Fibroblast of lung (primary cell): ENCODE results near the gene BIRC7. TPM values are rescaled to one million over a fixed set of nuclear protein-coding genes. Genes with fewer than 3 reads are reported as not detected.
A peak's percentile ranks its signal among the peaks of the same experiment; 100 is the strongest.

Source experiments
- DNase-seq, 2 donors: peaks; one replicate each; pipeline versions ENCODE4 v3.0.0 to v3.0.0-alpha.2; 2010; ENCODE audit warnings: low read depth in 2 of 2
- H2AFZ ChIP-seq: 2 replicates; pipeline ENCODE4 v1.5.1; 2012; ENCODE audit warnings: low read length, control low read depth, inconsistent platforms
- H3K27ac ChIP-seq: 2 replicates; pipeline ENCODE4 v1.5.1; 2011; ENCODE audit warnings: low read length, control low read depth; ENCODE audit not compliant: insufficient read depth
- H3K27me3 ChIP-seq: 2 replicates; pipeline ENCODE4 v1.5.1; 2011; ENCODE audit warnings: mild to moderate bottlenecking, low read length; ENCODE audit not compliant: control insufficient read depth, insufficient read depth
- H3K36me3 ChIP-seq: 2 replicates; pipeline ENCODE4 v1.5.1; 2011; ENCODE audit warnings: low read length; ENCODE audit not compliant: control insufficient read depth, insufficient read depth
- H3K4me1 ChIP-seq: 2 replicates; pipeline ENCODE4 v1.5.1; 2011; ENCODE audit warnings: low read length; ENCODE audit not compliant: control insufficient read depth, insufficient read depth; ENCODE audit errors: extremely low read depth
- H3K4me2 ChIP-seq: 2 replicates; pipeline ENCODE4 v1.5.1; 2011; ENCODE audit warnings: low read length, control low read depth; ENCODE audit not compliant: insufficient read depth; ENCODE audit errors: extremely low read depth
- H3K4me3 ChIP-seq, 4 experiments: fragments of 200-600 bp in 1 of 4; sonication (generic) in 1 of 4; replicated peaks in 1 of 4; 2 replicates each; pipeline ENCODE4 v1.5.1; 2011 to 2016; ENCODE audit warnings: low read length in 4 of 4, low read depth in 3 of 4, mild to moderate bottlenecking in 3 of 4, control low read depth in 2 of 4, inconsistent platforms in 1 of 4, mixed read lengths in 1 of 4; ENCODE audit not compliant: insufficient read depth in 1 of 4; ENCODE audit errors: control extremely low read depth in 1 of 4
- H3K79me2 ChIP-seq: 2 replicates; pipeline ENCODE4 v1.5.1; 2012; ENCODE audit warnings: mild to moderate bottlenecking, low read length, inconsistent platforms; ENCODE audit not compliant: control insufficient read depth, insufficient read depth
- H3K9ac ChIP-seq: 2 replicates; pipeline ENCODE4 v1.5.1; 2011; ENCODE audit warnings: mild to moderate bottlenecking, low read length, control low read depth; ENCODE audit not compliant: insufficient read depth
- H3K9me3 ChIP-seq: 2 replicates; pipeline ENCODE4 v1.5.1; 2012; ENCODE audit warnings: low read depth, low read length; ENCODE audit not compliant: control insufficient read depth, insufficient read depth
- H4K20me1 ChIP-seq: 2 replicates; pipeline ENCODE4 v1.5.1; 2011; ENCODE audit warnings: low read length; ENCODE audit not compliant: control insufficient read depth, insufficient read depth; ENCODE audit errors: extremely low read depth
- CTCF ChIP-seq, 2 donors: IDR thresholded peaks in 1 of 2; conservative IDR thresholded peaks in 1 of 2; 1 replicate in 1 of 2; 2 replicates in 1 of 2; pipeline ENCODE4 v1.5.1; 2011 to 2012; ENCODE audit warnings: low read length in 2 of 2, control low read depth in 1 of 2, inconsistent platforms in 1 of 2, low read depth in 1 of 2, mild to moderate bottlenecking in 1 of 2
- EZH2 ChIP-seq: IDR thresholded peaks from 2 replicates; pipeline ENCODE4 v1.5.1; 2012; ENCODE audit warnings: low read length, control low read depth, mild to moderate bottlenecking; ENCODE audit errors: missing control alignments
- polyA plus RNA-seq, 2 donors: library from polyadenylated mRNA; depleted of rRNA in 1 of 2; stranded (reverse) in 1 of 2; unstranded in 1 of 2; fragments of >200 nt; gene quantifications; 2 replicates each; pipeline ENCODE4 v1.2.1, GENCODE V29; 2011 to 2012; ENCODE audit warnings: missing spikeins in 1 of 2
- total RNA-seq: library from RNA; depleted of rRNA; stranded (reverse); fragments of >200 nt; gene quantifications from 2 replicates; pipeline ENCODE4 v1.2.1, GENCODE V29; 2014

Gene BIRC7
- total and polyA plus RNA-seq, 2 donors (not counting 1 experiment from before 2014, with no cell fraction given): not detected

GRCh38 chr20:63279931-63280330, 44.2 kb downstream of the BIRC7 start:
- Histone ChIP-seq H3K36me3 (peaks cover 44% of the 10 kb centered on the region), H3K79me2 (peaks cover 30% of the 10 kb centered on the region), H4K20me1 (no peaks in the 10 kb centered on the region), H3K9me3 (no peaks in the 10 kb centered on the region), H3K27me3 (no peaks in the 10 kb centered on the region), H3K9ac (no peak overlapping the region), H3K27ac (no peak overlapping the region), H3K4me1 (no peaks in the 10 kb centered on the region), H2AFZ (no peak overlapping the region), H3K4me3 (no peak overlapping the region), H3K4me2 (no peak overlapping the region)
- TF ChIP-seq EZH2 (no peak), CTCF (conservative IDR thresholded peaks at IDR 0.05 in 1 of 2, IDR thresholded peaks at IDR 0.05 in 1 of 2; ENCODE audit: low read depth in 1 of 2, low read length in 2 of 2) (no peak)
- no peak for DNase-seq

- no peak overlapping the region for H3K27ac ChIP-seq
- no peaks in the 10 kb centered on the region for H4K20me1 ChIP-seq
- H3K79me2 ChIP-seq: peaks cover 26% of the 10 kb centered on the region
- no peaks in the 10 kb centered on the region for H3K4me1 ChIP-seq
- H3K9me3 ChIP-seq: no peaks in the 10 kb centered on the region
- H2AFZ ChIP-seq: no peak overlapping the region
- H3K9ac ChIP-seq: no peak overlapping the region
- no peak for TF ChIP-seq EZH2
- no peak for TF ChIP-seq CTCF (conservative IDR thresholded peaks at IDR 0.05 in 1 of 2, IDR thresholded peaks at IDR 0.05 in 1 of 2; ENCODE audit: low read depth in 1 of 2, low read length in 2 of 2)
- no peaks in the 10 kb centered on the region for H3K27me3 ChIP-seq
- peaks cover 41% of the 10 kb centered on the region for H3K36me3 ChIP-seq
- H3K4me2 ChIP-seq: no peak overlapping the region
- DNase-seq: no peak
- H3K4me3 ChIP-seq: no peak overlapping the region
These were observed 44.7 kb downstream of the BIRC7 start for GRCh38 chr20:63280371-63280770.

- Histone ChIP-seq H3K4me1 (no peaks in the 10 kb centered on the region), H4K20me1 (no peaks in the 10 kb centered on the region), H3K4me2 (no peak overlapping the region), H2AFZ (no peak overlapping the region), H3K9ac (no peak overlapping the region), H3K79me2 (peaks cover 19% of the 10 kb centered on the region), H3K27ac (no peak overlapping the region), H3K27me3 (no peaks in the 10 kb centered on the region), H3K9me3 (no peaks in the 10 kb centered on the region), H3K4me3 (no peak overlapping the region), H3K36me3 (peaks cover 42% of the 10 kb centered on the region)
- TF ChIP-seq EZH2 (no peak), CTCF (conservative IDR thresholded peaks at IDR 0.05 in 1 of 2, IDR thresholded peaks at IDR 0.05 in 1 of 2; ENCODE audit: low read depth in 1 of 2, low read length in 2 of 2) (peak in 1 of 2 donors; percentile 29)
- DNase-seq: no peak
These were observed 45.3 kb downstream of the BIRC7 start for GRCh38 chr20:63280929-63281545.
